Medulla oblongata (tissue), 1 donor: ENCODE data around the gene RD3L.
"Not testable (repeated sequence)": the region's sequence is repeated elsewhere in the genome, so short reads cannot be mapped to it uniquely, and the experiment has no call there.

Experiments
- DNase-seq: peaks from one replicate; pipeline ENCODE4 v3.0.0-alpha.2; 2015; ENCODE audit errors: extremely low spot score

The RD3L gene

DNA sequence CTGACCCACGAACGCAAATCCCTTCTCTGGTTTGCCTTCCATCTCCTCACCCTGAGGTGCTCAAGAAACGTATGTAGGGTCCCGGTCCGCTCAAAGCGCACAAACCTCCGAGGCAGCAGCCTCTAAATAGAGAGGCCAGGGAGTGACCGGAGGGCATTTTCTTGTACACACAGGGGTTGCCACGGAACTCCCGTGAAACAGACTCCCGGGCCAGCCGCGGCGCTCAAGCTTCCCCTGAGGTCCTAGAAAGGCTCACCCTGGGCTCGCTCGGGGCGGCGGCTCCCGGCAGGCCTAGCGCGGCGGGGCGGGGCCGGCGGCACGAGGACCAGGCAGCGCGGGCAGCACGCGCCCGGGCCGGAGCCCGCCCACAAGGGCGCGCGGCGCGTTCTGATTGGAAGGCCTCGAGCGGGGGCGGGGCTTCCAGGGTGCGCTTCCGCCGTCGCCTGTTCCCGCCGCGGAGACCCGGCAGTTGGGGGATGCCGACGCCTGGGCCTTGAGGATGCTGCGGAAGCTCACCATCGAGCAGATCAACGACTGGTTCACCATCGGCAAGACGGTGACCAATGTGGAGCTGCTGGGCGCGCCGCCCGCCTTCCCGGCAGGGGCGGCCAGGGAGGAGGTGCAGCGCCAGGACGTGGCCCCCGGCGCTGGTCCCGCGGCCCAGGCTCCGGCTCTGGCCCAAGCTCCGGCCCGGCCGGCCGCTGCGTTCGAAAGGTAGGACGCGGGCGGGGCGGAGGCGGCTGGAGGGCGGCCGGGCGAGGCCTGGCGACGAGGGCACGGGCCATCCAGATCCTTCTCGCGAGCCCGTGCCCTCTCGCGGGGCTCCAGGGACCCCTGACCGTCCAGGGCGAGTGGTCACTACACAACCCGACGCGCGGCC, 14.1 kb downstream of the RD3L start, which contains the start of gene TDRD9:
TDRD9 (plus strand) TSS at position 446 of the 880 bp plus-strand sequence; CDS start at position 500, 54 bp downstream.
- no peak for DNase-seq

DNA sequence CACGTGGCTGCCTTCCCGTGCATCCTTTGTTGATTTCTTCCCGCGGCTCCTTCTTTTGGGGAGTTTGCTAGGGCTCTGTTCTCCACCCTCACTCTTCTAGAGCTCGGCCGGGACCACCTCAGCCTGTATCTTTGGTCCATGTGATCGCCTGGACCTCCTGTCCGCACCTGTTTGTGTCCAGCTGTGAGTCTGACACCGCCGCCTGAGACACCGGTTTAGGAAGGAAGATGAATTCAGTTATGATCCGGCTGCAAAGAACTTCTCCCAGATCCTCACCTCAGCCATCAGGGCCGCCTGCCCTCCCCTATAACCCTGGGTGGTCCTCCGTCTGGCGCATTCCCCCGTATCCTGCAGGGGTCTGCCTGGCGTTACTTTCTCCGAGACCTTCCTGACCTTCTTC, 14.8 kb downstream of the RD3L start:
- no peak for DNase-seq

DNA sequence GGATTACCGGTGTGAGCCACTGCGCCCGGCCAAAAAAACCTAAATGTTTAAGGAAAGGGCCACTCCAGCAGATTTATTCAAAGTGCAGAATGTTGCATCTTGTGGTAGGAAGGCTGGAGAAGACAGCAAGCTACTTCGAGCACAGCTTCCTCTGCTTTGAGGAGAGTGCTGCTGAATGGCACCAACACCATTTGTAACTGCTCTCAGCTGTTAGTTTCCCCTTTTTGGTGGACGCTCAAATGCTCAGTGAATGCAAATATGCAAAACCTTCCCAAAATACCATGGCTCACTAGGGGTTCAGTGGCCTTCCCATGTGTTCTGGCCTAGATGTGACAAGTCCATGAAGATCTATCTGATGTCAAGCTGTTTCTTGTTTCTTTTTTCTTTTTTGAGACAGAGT, 17.0 kb downstream of the RD3L start:
- DNase-seq = no peak

DNA sequence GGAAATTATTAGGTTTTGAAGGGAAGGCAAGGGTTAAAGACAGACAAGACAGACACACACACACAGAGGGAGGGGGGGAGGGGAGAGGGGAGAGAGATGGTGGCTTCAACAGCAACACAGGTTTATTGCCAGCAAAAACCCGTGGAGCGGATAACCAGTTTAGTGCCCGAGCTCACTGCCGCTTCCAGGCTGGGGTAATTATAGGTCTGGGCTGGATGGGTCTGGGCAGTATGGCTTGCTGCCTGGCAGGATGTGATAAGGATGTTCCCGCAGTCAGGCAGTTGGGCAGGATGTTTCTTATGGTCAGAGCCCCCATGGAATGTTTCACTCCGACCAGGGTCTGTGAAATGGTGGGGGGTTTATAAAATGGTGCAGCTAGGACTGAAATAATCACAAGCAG, 18.5 kb downstream of the RD3L start:
- DNase-seq = no peak

DNA sequence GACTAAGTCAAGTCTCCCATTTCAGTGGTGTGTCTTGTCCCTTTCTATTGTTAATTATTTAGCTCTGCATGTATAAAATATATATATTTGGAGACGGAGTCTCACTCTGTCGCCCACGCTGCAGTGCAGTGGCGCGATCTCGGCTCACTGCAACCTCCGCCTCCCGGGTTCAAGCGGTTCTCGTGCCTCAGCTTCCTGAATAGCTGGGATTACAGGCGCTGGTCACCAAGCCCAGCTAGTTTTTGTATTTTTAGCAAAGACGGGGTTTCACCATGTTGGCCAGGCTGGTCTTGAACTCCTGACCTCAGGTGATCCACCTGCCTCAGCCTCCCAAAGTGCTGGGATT, 20.5 kb downstream of the RD3L start:
- not testable (repeated sequence) for DNase-seq

DNA sequence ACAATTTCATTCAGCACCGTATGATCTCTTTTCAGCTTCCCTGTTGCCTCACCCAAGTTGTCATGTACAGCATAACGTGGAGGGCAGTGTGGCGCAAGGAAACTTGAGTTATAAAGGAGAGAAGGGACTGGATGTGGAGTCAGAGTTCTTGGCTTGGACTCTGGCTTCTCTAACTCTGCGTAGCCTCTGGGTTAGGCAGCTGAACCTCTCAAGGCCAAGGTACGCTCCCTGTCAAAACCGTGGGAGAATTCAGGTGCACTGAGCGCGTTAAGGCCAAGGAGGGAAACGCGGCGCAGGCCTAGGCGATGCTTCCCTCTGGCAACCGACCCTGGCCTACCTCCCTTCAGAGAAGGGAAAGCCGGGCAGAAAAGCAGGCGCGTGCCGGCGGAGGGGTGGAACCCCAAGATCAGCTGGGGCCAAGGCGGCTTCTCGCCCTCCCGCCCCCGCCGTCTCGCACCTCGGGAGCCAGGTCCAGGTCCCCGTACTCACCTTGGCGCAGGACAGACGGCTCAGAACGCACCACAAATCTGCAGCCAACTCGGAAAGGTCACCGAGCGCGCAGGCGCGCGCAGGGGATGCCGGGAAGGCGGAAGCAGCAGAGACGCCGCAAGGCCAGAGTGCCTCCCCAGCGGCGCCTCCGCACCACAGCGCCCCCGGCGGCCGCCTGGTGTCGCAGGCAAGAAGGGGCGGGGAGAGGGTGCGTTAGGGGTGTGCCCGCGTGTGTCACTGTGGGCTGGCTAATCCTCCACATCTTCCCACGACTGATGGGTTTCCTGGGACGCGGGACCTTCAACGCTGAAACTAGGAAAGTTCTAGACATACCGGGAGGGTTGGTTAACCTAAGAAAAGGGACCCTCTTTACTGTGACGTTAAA, 21.1 kb downstream of the RD3L start:
- peak; percentile 93 for DNase-seq

DNA sequence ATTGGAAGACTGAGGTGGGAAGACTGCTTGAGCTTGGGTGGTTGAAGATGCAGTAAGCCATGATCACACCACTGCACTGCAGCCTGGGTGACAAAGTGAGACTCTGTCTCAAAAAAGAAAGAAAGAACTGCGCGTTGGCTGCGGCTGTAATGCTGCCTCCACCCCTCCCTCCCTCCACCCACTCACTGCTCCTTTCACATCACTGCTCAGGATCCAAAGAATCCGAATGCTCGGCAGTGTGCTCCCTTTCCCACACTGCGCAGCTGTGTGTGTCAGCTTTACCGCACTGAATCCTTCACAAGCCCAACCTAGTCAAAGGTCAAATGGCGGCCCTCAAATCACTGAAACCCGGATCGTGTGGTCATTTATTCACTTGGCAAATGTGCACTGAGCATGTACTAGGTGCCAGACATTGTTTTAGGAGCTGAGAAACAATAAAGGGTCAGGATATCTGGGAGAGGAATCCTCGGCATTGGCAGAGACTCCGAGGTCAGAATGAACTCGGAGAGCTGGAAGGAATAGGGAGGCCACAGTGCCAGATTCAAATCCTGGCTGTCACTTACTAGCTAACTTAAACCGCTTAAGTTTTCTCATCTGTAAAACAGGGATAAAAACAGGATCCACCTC, 25.6 kb downstream of the RD3L start:
- no peak for DNase-seq

DNA sequence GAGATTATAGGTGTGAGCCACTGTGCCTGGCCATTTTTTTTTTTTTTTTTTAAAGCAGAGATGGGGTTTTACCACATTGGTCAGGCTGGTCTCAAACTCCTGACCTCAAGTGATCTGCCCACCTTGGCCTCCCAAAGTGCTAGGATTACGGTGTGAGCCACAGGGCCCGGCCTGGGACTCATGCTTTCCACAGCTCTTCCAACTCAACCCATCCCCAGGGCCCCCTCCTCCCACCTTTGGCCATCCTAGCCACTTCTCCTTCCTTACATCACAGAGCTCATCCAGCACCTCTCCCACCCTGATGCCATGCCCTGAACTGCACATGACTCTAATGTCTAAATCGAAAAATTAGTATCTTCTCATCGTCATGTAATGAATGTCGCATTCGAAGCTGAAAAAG, 26.7 kb downstream of the RD3L start:
- no peak for DNase-seq

DNA sequence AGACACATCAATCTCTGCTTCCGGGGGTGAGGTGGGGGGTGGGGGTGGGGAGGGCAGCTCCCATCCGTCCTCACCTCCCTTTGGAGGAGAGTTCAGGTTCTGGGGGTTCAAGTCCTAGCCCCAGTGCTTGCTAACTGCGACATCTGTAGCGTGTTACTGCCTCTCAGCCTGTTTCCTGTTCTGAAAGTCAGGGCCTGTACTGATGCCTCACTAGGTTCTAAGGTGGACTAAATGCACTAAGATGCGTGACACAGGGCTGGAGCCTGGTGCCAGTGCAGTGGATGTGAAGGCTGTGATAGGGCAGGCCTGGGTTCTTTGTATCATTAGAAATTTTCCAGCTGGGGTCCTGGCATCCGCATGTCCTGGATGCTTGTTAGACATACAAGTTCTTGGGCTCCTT, 31.3 kb downstream of the RD3L start:
- DNase-seq = no peak

DNA sequence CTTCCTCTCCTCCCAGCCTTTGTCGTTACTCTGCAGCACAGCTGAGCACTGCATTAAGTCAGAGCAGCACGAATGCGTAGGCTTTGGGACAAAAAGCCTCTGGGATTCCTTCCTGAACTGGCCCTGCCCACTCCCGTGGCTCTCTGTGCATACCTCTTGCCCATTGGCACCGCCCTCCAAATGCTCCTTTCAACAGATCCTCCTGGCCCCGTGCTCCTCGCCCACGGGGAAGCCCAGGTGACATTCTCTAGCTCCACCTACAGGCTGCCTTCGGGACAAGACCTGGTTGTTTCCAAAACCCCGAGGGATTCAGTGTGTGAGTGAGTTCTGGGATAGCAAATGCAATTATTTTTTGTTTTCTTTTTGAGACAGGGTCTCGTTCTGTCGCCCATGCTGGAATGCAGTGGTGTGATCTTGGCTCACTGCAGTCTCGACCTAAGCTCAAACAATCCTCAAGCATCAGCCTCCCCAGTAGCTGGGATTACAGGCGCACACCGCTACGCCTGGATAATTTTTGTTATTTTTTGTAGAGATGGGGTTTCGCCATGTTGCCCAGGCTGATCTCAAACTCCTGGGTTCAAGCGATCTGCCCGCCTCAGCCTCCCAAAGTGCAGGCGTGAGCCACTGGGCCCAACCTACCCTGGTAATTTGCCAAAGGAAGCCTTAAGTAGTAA, 31.9 kb downstream of the RD3L start:
- DNase-seq = peak; percentile 75

DNA sequence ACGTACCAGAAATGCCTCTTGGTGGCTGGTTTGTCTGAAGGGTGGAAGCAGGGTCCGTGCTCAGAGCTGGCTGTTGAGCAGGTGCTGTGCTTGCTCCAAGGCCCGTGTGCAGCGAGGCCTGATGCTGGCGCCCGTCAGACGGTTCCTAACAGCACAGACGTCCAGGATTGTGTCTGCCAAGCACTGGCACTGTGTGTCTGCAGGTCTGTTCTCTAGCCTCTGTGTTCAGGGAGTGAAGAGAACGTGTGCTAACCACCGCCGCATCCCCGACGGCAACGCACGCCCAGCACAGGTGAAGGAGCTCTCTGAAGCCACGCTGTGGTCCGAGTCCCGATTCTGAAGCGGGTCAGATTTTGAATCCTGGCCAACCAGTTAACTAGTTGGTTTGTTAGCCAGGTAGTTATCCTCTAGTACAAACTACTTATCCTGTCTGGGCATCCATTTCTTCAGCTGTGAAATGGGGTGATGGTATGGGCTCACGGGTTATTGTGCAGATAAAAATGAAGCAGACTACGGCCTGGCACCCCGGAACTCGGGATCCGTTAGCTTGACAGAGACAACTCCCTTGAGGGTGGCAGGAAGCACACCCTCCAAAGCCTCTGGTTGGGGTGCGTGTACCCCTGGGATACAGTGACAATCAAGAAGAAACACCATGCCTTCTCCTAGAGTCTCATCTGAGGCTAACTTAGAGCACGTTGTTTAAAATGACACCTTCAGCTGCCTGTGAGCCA, 32.6 kb downstream of the RD3L start:
- DNase-seq = no peak

DNA sequence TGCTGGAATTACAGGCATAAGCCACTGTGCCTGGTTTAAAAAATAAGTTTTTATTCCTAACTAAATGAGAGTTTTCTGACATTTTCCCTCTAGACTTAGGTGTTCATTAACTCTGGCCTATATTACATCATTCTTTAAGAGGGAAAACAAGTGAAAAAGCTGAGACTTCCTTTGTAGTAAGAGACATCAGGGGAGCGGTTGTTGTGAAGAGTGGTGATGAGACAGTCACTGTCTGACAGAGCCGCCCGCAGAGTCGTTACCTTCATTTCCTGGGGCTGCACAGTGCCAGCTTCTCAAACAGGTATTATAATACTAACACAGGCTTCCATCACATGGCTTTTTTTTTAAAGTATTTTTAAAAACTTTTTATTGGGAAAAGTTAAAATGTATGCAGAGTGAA, 33.7 kb downstream of the RD3L start:
- DNase-seq = no peak

DNA sequence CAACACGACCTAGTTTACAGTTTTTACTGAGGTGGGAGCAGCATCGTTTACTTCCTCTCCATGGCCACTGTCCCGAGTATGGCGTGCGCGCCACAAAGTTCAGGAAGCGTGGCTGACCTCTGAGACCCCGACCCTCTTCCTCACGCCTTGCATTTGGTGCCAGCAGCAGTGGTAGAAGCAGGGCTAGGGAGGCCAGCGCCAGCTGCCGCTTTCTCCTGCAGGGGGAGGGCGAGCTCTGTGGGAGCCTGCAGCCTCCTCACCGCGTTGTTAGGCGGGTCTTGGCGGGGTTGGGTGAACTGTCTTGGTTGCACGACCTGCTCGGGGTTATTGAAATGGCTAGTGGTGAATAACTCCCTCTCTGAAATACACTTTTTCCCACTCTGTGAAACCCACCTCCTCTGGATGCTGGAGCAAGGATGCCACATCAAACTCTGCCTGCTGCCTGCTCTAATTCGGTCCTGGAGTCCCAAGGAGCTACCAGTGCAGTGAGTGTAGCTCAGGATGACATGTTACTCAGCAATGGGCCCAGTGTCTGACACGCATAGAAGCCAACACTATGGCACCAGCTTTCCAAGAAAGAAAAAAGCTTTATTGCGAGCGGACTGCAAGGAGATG, 36.4 kb downstream of the RD3L start:
- no peak for DNase-seq

DNA sequence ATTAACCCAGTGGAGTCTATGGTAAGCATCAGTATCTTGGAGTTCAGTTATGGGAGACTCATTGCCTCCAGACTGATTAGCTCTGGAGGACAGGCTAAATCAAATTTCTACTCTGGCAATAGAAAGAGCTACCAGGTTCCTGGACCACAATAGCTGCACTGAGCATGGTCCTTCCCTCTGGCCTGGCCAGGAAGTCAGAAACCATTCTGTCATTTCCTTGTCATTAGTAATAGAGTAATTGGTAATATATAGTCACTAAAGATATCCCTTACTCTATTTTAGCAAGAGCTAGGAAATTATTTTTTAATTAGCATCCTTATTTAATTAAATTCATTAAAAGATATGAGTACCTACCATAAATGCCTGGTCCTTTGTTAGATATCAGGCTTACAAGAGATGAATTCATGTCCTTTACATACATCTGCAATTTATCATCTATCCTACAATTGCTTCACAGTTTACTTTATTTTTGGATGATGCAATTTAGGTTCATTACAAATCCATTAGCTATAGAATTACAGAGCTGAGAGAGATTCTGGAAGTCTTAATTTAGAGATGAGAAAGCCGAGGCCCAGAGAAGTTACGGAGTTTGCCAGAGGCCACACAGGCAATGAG, 37.7 kb downstream of the RD3L start:
- no peak for DNase-seq

DNA sequence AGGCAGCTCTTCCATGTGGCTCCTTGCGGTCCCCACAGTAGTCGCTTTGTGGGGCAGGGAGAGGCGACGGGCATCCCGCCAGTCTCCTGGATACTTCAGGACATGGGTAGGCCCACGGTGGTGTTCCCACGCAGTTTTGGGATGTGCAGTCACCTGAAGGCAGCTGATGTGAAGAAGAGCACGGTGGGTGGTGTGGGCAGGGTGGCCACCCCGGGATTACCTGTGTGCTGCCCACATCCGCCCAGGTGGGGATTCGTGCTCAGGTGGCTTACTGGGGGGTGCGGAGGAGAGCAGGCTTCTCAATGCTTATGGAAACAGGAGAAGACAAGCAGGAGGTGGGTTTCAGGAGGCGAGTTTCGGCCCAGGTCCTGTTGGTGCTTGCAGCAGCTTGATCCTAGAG, 42.5 kb downstream of the RD3L start:
- no peak for DNase-seq

DNA sequence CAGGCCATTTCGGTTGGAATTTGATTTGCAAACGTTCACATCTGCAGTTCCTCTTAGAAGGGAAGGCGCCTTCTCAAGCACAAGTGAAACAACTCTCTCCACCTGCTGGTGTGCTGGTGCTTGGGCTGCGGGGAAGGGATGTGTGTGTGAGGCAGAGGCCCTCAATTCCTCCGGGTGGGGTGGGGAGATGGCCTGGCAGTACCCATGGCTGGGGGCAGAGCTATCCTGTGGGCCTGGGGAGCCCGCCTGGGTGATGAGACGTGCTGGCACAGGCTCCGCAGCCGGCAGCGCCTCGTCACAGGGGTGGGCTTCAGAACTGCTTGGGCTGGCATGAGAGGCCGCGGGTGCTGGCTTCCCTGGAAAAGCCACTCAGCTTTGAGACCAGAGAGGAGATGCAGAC, 43.0 kb downstream of the RD3L start:
- DNase-seq = no peak

DNA sequence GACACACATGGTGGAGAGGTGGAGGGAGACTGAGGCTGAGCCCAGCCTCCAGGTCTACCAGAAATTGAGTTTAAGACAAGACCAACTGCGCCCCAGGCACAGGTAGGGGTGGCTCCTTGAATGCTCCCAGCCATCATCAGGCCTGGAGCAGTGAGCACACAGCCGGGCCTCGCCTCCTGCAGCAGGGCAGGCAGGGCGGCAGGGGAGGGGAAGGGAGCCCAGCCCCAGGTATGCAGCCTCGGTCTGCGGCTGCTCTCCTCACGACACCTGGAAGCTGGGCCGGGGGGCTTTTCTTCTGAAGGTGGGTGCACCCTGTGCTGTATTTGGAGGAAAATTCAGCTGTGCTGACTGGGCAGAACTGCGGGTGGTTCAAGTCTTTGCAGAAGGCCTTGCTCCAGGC, 43.6 kb downstream of the RD3L start:
- DNase-seq = no peak

DNA sequence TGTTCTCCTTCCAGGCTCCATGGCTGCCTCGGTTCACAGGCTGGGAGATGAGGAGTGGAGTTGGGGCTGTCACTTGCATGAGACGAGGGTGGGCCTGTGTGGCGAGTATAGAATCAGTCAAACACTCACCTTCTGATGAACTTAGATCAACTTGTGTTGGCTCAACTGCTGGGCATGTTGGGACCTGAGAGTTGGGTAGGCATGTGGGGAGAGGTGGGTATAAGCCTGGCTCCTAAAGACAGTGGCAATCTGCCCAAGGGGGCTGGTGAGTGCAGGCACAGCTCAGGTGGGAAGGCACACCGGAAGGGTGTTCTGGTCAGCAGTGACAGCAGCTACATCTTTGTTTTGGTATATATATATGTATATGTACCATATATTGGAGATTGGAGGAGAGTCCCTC, 44.1 kb downstream of the RD3L start:
- no peak for DNase-seq

DNA sequence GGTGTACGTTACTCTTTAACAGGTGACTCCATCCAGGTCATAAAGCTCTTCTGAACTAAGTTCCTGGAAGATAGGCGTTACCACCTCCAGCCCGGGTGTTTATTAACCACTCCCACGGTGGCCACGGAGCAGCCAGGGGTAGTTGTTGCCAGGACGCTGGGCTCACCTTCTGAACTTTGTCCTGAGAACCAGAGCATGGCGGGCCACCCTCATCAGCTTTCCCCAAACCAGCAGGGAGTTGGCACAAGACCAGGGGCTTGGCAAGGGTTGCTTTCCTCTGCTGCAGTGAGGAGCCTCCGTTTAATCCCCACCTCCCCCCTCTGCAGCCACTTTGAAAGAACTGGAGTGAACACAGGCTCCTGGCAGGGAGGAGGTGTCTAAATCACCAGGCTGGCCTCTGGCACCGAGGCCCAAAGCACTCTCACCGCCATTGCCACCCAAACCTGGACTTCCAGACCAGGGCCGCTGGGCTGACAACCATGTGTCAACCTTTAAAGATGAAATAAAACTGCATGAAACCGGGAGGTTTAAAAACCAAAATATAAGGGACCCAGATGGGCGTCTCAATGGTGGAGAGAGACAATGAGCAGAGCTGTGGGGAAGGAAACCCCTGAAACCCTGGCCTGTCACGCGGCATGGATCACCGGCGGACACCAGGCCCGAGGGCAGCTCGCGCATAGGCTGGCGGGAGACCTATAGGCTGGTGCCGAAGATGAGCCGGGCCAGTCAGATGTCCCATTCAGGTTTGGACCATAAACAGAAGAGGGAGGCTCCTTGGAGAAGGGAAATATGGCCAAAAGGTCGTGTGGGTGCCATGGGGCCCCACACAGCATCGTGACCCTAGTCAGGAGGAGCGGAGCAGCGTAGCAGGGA, 45.0 kb downstream of the RD3L start:
- no peak for DNase-seq
